BE2C (cell line): ENCODE measurements around the gene THADA.
A peak's percentile ranks its signal among the peaks of the same experiment; 100 is the strongest.

ENCODE experiments used
- DNase-seq: peaks from one replicate; pipeline ENCODE4 v3.0.0-alpha.2; 2020
- H3K27me3 ChIP-seq: fragments of 250-450 bp; sonication (Bioruptor Pico); 2 replicates; pipeline ENCODE4 v1.5.1; 2020; ENCODE audit warnings: mild to moderate bottlenecking
- H3K36me3 ChIP-seq: fragments of 250-450 bp; sonication (Bioruptor Pico); 2 replicates; pipeline ENCODE4 v1.5.1; 2020; ENCODE audit warnings: mild to moderate bottlenecking
- H3K4me1 ChIP-seq: fragments of 250-450 bp; sonication (Bioruptor Pico); 2 replicates; pipeline ENCODE4 v1.5.1; 2020
- H3K4me3 ChIP-seq: 2 replicates; pipeline ENCODE4 v1.5.1; 2011; ENCODE audit warnings: low read depth, low read length
- H3K9me3 ChIP-seq: fragments of 250-450 bp; sonication (Bioruptor Pico); 2 replicates; pipeline ENCODE4 v1.5.1; 2020
- CTCF ChIP-seq: IDR thresholded peaks from 2 replicates; pipeline ENCODE4 v1.5.1; 2012; ENCODE audit warnings: mild to moderate bottlenecking, low read depth, low read length

THADA gene

GRCh38 chr2:43222475-43223309, 373.1 kb downstream of the THADA start:
- no peak for DNase-seq
- Histone ChIP-seq H3K27me3 (no peaks in the 10 kb centered on the region), H3K9me3 (no peaks in the 10 kb centered on the region), H3K36me3 (peaks cover 17% of the 10 kb centered on the region), H3K4me1 (peaks cover 12% of the 10 kb centered on the region), H3K4me3 (peak overlapping the region; percentile 26)
- TF ChIP-seq CTCF = no peak

GRCh38 chr2:43221763-43222474, 373.9 kb downstream of the THADA start:
- Histone ChIP-seq H3K36me3 (peaks cover 17% of the 10 kb centered on the region), H3K4me1 (peaks cover 10% of the 10 kb centered on the region), H3K27me3 (no peaks in the 10 kb centered on the region), H3K4me3 (peak overlapping the region; percentile 58), H3K9me3 (no peaks in the 10 kb centered on the region)
- no peak for TF ChIP-seq CTCF
- peak; percentile 94 for DNase-seq

- Histone ChIP-seq H3K4me3 (peak overlapping the region; percentile 58), H3K4me1 (peaks cover 10% of the 10 kb centered on the region), H3K27me3 (no peaks in the 10 kb centered on the region), H3K9me3 (no peaks in the 10 kb centered on the region), H3K36me3 (peaks cover 17% of the 10 kb centered on the region)
- DNase-seq = peak; percentile 92
- TF ChIP-seq CTCF = no peak
These were observed 374.6 kb downstream of the THADA start for GRCh38 chr2:43221124-43221762.

GRCh38 chr2:43220760-43221123, 375.1 kb downstream of the THADA start:
- no peak for TF ChIP-seq CTCF
- H3K4me1 ChIP-seq = peaks cover 10% of the 10 kb centered on the region
- peaks cover 17% of the 10 kb centered on the region for H3K36me3 ChIP-seq
- no peak for DNase-seq
- no peaks in the 10 kb centered on the region for H3K9me3 ChIP-seq
- no peaks in the 10 kb centered on the region for H3K27me3 ChIP-seq
- H3K4me3 ChIP-seq = peak overlapping the region; percentile 58

- Histone ChIP-seq H3K4me3 (peak overlapping the region; percentile 58), H3K4me1 (peaks cover 10% of the 10 kb centered on the region), H3K9me3 (no peaks in the 10 kb centered on the region), H3K36me3 (peaks cover 16% of the 10 kb centered on the region), H3K27me3 (no peaks in the 10 kb centered on the region)
- no peak for TF ChIP-seq CTCF
- DNase-seq = no peak
These were observed 375.5 kb downstream of the THADA start for GRCh38 chr2:43220229-43220751.
